Epithelial cell of esophagus (primary cell): ENCODE data around the gene LSAMP.

ENCODE experiments used
- DNase-seq: peaks from one replicate; pipeline ENCODE4 v3.0.0; 2010; ENCODE audit warnings: low read depth
- H3K4me3 ChIP-seq: 2 replicates; pipeline ENCODE4 v1.5.1; 2011; ENCODE audit warnings: mild to moderate bottlenecking, low read length, control low read depth
- CTCF ChIP-seq: IDR thresholded peaks from 2 replicates; pipeline ENCODE4 v1.5.1; 2011; ENCODE audit warnings: low read depth, mild to moderate bottlenecking, low read length, control low read depth, inconsistent platforms; ENCODE audit not compliant: insufficient read depth; ENCODE audit errors: missing control alignments

Gene LSAMP

GRCh38 chr3:116342499-116342898 is 102.8 kb downstream of the LSAMP start:
- TF ChIP-seq CTCF: no peak
- no peak overlapping the region for H3K4me3 ChIP-seq
- no peak for DNase-seq

DNA sequence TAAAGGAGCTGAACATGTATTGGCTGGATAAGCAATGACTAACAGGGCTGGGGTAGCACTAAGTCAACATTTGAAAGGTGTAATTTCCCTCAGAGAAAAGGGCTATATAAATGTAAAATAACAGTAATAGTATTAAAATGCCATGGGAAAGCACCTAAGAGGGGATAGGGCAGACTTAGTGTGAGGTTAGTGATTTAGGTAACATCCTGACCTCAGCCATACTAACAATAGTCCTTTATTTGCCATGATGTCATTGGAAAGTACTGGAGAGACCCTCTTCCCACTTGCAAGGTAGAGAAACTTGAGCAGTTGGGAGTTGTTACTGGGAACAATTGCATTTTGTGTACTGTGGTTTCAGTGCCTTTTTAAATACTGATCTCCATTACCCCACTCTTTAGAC is 103.4 kb downstream of the LSAMP start:
- TF ChIP-seq CTCF: no peak
- no peak overlapping the region for H3K4me3 ChIP-seq
- no peak for DNase-seq

- H3K4me3 ChIP-seq: no peak overlapping the region
- no peak for DNase-seq
- TF ChIP-seq CTCF: no peak
Measured at GRCh38 chr3:116341381-116341780, 103.9 kb downstream of the LSAMP start.

- DNase-seq: no peak
- H3K4me3 ChIP-seq: no peak overlapping the region
- TF ChIP-seq CTCF: no peak
Measured at GRCh38 chr3:116340680-116341216, 104.5 kb downstream of the LSAMP start.

DNA sequence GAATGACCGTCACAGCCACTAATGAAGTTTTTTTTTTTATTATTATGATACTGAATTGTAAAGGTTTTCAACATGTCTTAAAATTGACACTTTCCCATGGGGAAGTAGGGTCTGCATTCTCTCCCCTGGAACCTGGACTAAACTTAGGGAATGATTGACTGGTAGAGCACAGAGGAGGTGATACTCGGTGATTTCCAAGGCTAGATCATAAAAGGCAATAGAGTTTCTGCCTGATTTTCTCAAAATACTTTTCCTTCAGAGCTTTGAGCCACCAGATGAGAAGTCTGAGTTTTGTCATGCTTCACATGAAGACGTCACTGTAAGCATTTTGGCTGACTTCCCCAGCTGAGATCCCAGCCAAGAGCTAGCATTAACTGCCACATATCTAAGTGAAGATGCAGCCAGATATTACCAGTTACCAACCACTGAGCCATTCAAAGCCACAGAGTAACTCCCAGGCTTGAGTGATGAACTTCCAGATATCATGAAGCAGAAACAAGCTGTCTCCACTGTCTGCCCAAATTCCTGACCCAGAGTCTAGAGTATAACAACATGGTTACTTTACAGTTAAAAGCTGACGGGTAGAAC is 105.8 kb downstream of the LSAMP start:
- TF ChIP-seq CTCF: no peak
- H3K4me3 ChIP-seq: no peak overlapping the region
- DNase-seq: no peak

DNA sequence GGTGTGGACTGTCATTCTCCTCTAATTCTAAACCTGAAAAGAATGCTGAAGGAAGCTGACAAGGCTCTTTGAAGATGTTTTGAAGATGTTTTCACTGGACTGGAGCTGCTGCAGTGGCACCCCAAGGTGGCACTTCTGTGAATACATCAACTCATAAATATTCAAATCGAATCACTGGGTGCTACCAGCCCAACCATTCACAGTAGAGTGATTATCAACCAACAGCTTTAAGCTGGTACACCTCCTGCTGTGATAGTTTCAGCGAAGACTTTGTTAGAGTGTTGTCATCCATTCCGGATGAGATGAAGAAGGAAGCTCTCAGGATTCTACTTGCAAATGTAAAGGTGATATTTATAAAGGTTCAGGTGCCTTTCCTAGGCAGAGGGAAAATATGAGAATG is 106.6 kb downstream of the LSAMP start:
- DNase-seq: no peak
- TF ChIP-seq CTCF: no peak
- H3K4me3 ChIP-seq: no peak overlapping the region

DNA sequence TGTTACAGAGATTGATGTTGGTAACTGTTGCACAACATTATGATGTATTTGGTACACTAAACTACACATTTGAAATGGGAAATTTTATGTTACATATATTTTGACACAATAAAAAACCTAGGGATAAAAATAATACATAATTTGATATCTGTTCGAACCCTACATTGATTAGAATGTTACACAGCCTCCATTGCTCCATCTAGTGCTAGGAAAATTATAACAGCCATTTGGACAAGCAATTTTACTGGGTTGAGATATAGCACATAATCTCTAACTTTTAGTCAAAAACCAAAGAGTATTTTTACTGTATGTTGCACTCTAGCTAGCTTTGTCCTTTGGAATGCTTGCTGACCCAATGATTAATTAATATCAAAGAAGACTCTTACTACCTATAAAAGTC is 108.1 kb downstream of the LSAMP start:
- no peak for TF ChIP-seq CTCF
- H3K4me3 ChIP-seq: no peak overlapping the region
- DNase-seq: no peak
